DMS53 treated with DMSO at 0.1 percent for 48 hours (cell line): ENCODE results near the gene SPRR3.
"Not testable (repeated sequence)": the region's sequence is repeated elsewhere in the genome, so short reads cannot be mapped to it uniquely, and the experiment has no call there.

Experiments
- DNase-seq: peaks from one replicate; lab custom pipeline; 2025; ENCODE audit not compliant: unreplicated experiment; lab: John Stamatoyannopoulos, UW

SPRR3 gene

GRCh38 chr1:152983234-152983633 lies 18.3 kb upstream of the SPRR3 start:
- DNase-seq = no peak

- DNase-seq = no peak
These were observed 17.8 kb upstream of the SPRR3 start, which contains the start of gene SPRR1A for GRCh38 chr1:152983743-152984142. TSS of gene SPRR1A (plus strand) at chr1:152984081. CDS start at chr1:152985231, 1,150 bp downstream.

- DNase-seq = no peak
These were observed 15.0 kb upstream of the SPRR3 start for GRCh38 chr1:152986578-152986977.

- no peak for DNase-seq
These were observed 8.4 kb upstream of the SPRR3 start for GRCh38 chr1:152993186-152993585.

GRCh38 chr1:152995842-152996241 lies 5.7 kb upstream of the SPRR3 start:
- no peak for DNase-seq

GRCh38 chr1:152996633-152997400 lies 4.7 kb upstream of the SPRR3 start:
- DNase-seq = no peak

GRCh38 chr1:152997901-152998300 lies 3.6 kb upstream of the SPRR3 start:
- DNase-seq = no peak

- no peak for DNase-seq
These were observed 3.1 kb upstream of the SPRR3 start for GRCh38 chr1:152998476-152998875.

GRCh38 chr1:152999818-153000217 lies 1.7 kb upstream of the SPRR3 start:
- DNase-seq = no peak

- no peak for DNase-seq
These were observed 1.3 kb upstream of the SPRR3 start for GRCh38 chr1:153000294-153000693.

- not testable (repeated sequence) for DNase-seq
These were observed 9.7 kb downstream of the SPRR3 start for GRCh38 chr1:153011235-153011758.

GRCh38 chr1:153021829-153022228 lies 20.3 kb downstream of the SPRR3 start:
- DNase-seq = not testable (repeated sequence)

GRCh38 chr1:153022340-153022739 lies 20.8 kb downstream of the SPRR3 start:
- DNase-seq = not testable (repeated sequence)

GRCh38 chr1:153023109-153023508 lies 21.6 kb downstream of the SPRR3 start:
- DNase-seq = no peak

GRCh38 chr1:153024413-153024812 lies 22.9 kb downstream of the SPRR3 start:
- no peak for DNase-seq

GRCh38 chr1:153025797-153026196 lies 24.2 kb downstream of the SPRR3 start:
- no peak for DNase-seq

GRCh38 chr1:153028766-153029165 lies 27.2 kb downstream of the SPRR3 start:
- DNase-seq = no peak

GRCh38 chr1:153030895-153031294 lies 29.3 kb downstream of the SPRR3 start, which contains the start of gene SPRR1B:
TSS of gene SPRR1B (plus strand) at chr1:153031203. CDS start at chr1:153032346, 1,143 bp downstream.
- no peak for DNase-seq

- DNase-seq = no peak
These were observed 30.5 kb downstream of the SPRR3 start for GRCh38 chr1:153032073-153032472.

- no peak for DNase-seq
These were observed 31.2 kb downstream of the SPRR3 start for GRCh38 chr1:153032677-153033308.

- DNase-seq = no peak
These were observed 33.7 kb downstream of the SPRR3 start for GRCh38 chr1:153035211-153035610.
